KMS-11 (cell line): ENCODE measurements around the gene TEX52.

Experiments used
- H2AFZ ChIP-seq: fragments of 200-600 bp; sonication (generic); 2 replicates; pipeline ENCODE4 v1.6.1; 2016; ENCODE audit warnings: antibody characterized with exemption, mixed run types, low read depth
- H3K27ac ChIP-seq: fragments of 200-600 bp; sonication (generic); 2 replicates; pipeline ENCODE4 v1.6.1; 2016; ENCODE audit warnings: mild to moderate bottlenecking, mixed run types
- H3K27me3 ChIP-seq: fragments of 200-600 bp; sonication (generic); 2 replicates; pipeline ENCODE4 v1.6.1; 2017; ENCODE audit warnings: mild to moderate bottlenecking, low read depth, mixed run types, moderate library complexity; ENCODE audit not compliant: insufficient read depth
- H3K36me3 ChIP-seq: fragments of 200-600 bp; sonication (generic); 2 replicates; pipeline ENCODE4 v1.6.1; 2017; ENCODE audit warnings: mild to moderate bottlenecking, mixed run types; ENCODE audit not compliant: insufficient read depth
- H3K4me1 ChIP-seq: fragments of 200-600 bp; sonication (generic); 2 replicates; pipeline ENCODE4 v1.6.1; 2016; ENCODE audit warnings: mild to moderate bottlenecking, low read depth, mixed run types; ENCODE audit not compliant: poor library complexity, severe bottlenecking
- H3K4me2 ChIP-seq: fragments of 200-600 bp; sonication (generic); 2 replicates; pipeline ENCODE4 v1.7.0; 2016; ENCODE audit warnings: mild to moderate bottlenecking, mixed run types
- H3K4me3 ChIP-seq: fragments of 200-600 bp; sonication (generic); IDR thresholded peaks from 2 replicates; pipeline ENCODE4 v1.6.1; 2017; ENCODE audit warnings: low read depth, low read length, mixed read lengths; ENCODE audit not compliant: insufficient read depth
- H3K79me2 ChIP-seq: fragments of 200-600 bp; sonication (generic); 2 replicates; pipeline ENCODE4 v1.6.1; 2016; ENCODE audit warnings: low read depth, mixed run types; ENCODE audit not compliant: insufficient read depth
- H3K9ac ChIP-seq: fragments of 200-600 bp; sonication (generic); 2 replicates; pipeline ENCODE4 v1.6.1; 2016; ENCODE audit warnings: mild to moderate bottlenecking, mixed run types
- H4K20me1 ChIP-seq: fragments of 200-600 bp; sonication (generic); 2 replicates; pipeline ENCODE4 v1.6.1; 2016; ENCODE audit warnings: mild to moderate bottlenecking, mixed run types; ENCODE audit not compliant: insufficient read depth
- CTCF ChIP-seq: fragments of 200-600 bp; sonication (generic); conservative IDR thresholded peaks from 2 replicates; pipeline ENCODE4 v1.6.1; 2017; ENCODE audit warnings: low read depth, mild to moderate bottlenecking, antibody characterized with exemption, low read length, moderate library complexity, mixed read lengths

TEX52 gene

GRCh38 chr12:2813214-2814185, 43.3 kb downstream of the TEX52 start:
- Histone ChIP-seq H4K20me1 (no peaks in the 10 kb centered on the region), H3K27ac (peak overlapping the region; percentile 92), H3K9ac (peak overlapping the region; percentile 96), H3K4me1 (peaks cover 16% of the 10 kb centered on the region), H3K36me3 (no peaks in the 10 kb centered on the region), H2AFZ (peak overlapping the region; percentile 84; the same call in 1 of the 2 replicates), H3K79me2 (peaks cover 17% of the 10 kb centered on the region; the same call in 1 of the 2 replicates), H3K4me3 (no peak overlapping the region), H3K27me3 (no peaks in the 10 kb centered on the region), H3K4me2 (peak overlapping the region; percentile 91)
- peak; percentile 76 for TF ChIP-seq CTCF

- no peaks in the 10 kb centered on the region for H4K20me1 ChIP-seq
- H3K4me1 ChIP-seq: peaks cover 16% of the 10 kb centered on the region
- H3K9ac ChIP-seq: peak within 1 kb of the TSS; percentile 96
- TF ChIP-seq CTCF: no peak
- peak within 1 kb of the TSS; percentile 84 for H2AFZ ChIP-seq
- peak within 1 kb of the TSS; percentile 91 for H3K4me2 ChIP-seq
- no peaks in the 10 kb centered on the region for H3K36me3 ChIP-seq
- no peak within 1 kb of the TSS for H3K4me3 ChIP-seq
- H3K27me3 ChIP-seq: no peaks in the 10 kb centered on the region
- peak within 1 kb of the TSS; percentile 92 for H3K27ac ChIP-seq
- peaks cover 17% of the 10 kb centered on the region; the same call in 1 of the 2 replicates for H3K79me2 ChIP-seq
These were observed 44.3 kb downstream of the TEX52 start, which contains the start of gene ITFG2 for GRCh38 chr12:2812290-2813213. TSS of gene ITFG2 (plus strand) at chr12:2812668. CDS start at chr12:2812761, 93 bp downstream.

GRCh38 chr12:2811801-2812200, 45.0 kb downstream of the TEX52 start:
- peak overlapping the region; percentile 96; the same call in 1 of the 2 replicates for H3K9ac ChIP-seq

More at GRCh38 chr12:2811801-2812200, 45.0 kb downstream of the TEX52 start:
- TF ChIP-seq CTCF: no peak
- Histone ChIP-seq H2AFZ (peak overlapping the region; percentile 84), H3K4me1 (peaks cover 16% of the 10 kb centered on the region), H3K4me3 (no peak overlapping the region), H4K20me1 (no peaks in the 10 kb centered on the region), H3K27me3 (no peaks in the 10 kb centered on the region), H3K36me3 (no peaks in the 10 kb centered on the region), H3K79me2 (peaks cover 17% of the 10 kb centered on the region; the same call in 1 of the 2 replicates), H3K4me2 (peak overlapping the region; percentile 63), H3K27ac (peak overlapping the region; percentile 63)
